ENCODE measurements around the gene SPATA31E1. TPM values are rescaled to one million over a fixed set of nuclear protein-coding genes. Genes with fewer than 3 reads are reported as not detected.

SPATA31E1 gene
- total and polyA plus RNA-seq, 12 donors = not detected

DNA sequence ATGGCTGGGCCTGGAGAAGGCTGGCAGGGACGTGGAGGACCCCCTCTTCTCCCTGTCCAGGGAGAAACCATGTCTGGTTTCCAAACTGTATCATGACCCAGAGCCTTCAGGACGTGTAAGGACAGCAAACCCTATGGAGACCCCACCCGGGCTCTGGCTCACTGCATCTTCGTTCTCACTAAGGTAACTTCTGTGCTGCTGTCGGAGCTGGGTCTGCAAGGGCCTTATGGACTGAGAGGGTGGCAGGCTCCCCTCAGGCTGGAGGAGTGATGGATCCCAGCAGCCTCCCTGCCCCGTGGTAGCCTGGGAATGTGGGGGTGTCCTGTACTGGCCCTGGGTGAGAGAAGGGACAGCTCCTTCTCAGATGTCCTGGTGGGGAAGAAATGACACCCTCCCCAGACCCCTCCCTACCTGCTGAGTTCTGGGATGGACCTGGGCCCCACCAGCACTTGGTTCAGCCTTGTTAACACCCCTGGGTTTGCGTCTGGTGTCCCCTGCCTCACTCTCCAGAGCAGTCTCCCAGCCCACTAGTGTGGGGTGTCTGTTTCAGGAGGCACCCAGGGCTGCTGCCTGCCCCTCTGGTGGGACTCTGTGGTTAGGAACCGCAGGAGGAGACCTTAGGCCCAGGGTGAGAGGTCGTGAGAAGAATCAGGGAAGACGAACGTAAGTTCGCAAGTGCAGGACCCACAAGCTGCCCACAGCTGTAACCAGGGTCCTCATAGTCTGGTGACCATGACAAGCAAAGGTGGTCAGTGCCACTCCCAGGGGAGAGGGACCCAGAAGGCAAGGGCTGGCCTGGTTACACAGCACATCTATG, 6.6 kb downstream of the SPATA31E1 start:
- Histone ChIP-seq H3K36me3 (no peaks in the 10 kb centered on the region), H3K4me3 (no peak overlapping the region), H3K4me1 (no peaks in the 10 kb centered on the region), H3K27me3 (peaks cover 0 to 17% (median 4%) of the 10 kb centered on the region in 7 donors), H3K27ac (no peak overlapping the region), H3K9me3 (peaks cover 0 to 7% (median 0%) of the 10 kb centered on the region in 11 donors)
- intact Hi-C loops (cut with DNase I) = no loop called here
- no peak for DNase-seq
- peak in 1 of 8 donors; percentile 17 for ATAC-seq
- TF ChIP-seq, protein P1, sequence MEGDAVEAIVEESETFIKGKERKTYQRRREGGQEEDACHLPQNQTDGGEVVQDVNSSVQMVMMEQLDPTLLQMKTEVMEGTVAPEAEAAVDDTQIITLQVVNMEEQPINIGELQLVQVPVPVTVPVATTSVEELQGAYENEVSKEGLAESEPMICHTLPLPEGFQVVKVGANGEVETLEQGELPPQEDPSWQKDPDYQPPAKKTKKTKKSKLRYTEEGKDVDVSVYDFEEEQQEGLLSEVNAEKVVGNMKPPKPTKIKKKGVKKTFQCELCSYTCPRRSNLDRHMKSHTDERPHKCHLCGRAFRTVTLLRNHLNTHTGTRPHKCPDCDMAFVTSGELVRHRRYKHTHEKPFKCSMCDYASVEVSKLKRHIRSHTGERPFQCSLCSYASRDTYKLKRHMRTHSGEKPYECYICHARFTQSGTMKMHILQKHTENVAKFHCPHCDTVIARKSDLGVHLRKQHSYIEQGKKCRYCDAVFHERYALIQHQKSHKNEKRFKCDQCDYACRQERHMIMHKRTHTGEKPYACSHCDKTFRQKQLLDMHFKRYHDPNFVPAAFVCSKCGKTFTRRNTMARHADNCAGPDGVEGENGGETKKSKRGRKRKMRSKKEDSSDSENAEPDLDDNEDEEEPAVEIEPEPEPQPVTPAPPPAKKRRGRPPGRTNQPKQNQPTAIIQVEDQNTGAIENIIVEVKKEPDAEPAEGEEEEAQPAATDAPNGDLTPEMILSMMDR (IDR thresholded peaks at IDR 0.05) = no peak
- WGBS, 2 donors = 87 to 90% methylated on average over 12 of the region's 12 CpGs

DNA sequence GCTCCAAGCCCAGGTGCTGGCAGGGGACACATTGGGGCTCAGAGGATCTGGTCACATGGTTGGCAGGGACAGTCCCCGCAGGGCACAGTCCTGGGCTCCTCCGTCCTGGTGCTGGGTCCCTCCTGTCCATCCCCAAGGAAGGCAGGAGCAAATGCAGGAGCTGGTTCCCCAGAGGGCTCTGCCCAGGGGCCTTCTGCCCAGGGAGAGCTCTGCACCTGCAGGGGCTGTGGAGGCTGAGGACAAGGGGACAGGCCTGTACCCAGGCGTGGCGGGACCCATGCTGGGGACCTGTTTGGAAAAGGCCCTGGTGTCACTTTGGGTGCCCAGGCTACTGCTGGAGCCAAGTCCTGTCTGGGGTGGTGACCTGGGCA, 7.2 kb downstream of the SPATA31E1 start:
- no peak for ATAC-seq
- peaks cover 0 to 10% (median 0%) of the 10 kb centered on the region in 11 donors for H3K9me3 ChIP-seq
- peaks cover 0 to 13% (median 3%) of the 10 kb centered on the region in 7 donors for H3K27me3 ChIP-seq
- DNase-seq = no peak
- H3K4me3 ChIP-seq = no peak overlapping the region
- whole genome bisulfite sequencing, 2 donors = 94 to 96% methylated on average over 4 of the region's 4 CpGs
- no peaks in the 10 kb centered on the region for H3K36me3 ChIP-seq
- intact Hi-C loops (cut with DNase I) = no loop called here
- TF ChIP-seq, protein P1 (IDR thresholded peaks at IDR 0.05) = no peak
- no peaks in the 10 kb centered on the region for H3K4me1 ChIP-seq
- no peak overlapping the region for H3K27ac ChIP-seq

DNA sequence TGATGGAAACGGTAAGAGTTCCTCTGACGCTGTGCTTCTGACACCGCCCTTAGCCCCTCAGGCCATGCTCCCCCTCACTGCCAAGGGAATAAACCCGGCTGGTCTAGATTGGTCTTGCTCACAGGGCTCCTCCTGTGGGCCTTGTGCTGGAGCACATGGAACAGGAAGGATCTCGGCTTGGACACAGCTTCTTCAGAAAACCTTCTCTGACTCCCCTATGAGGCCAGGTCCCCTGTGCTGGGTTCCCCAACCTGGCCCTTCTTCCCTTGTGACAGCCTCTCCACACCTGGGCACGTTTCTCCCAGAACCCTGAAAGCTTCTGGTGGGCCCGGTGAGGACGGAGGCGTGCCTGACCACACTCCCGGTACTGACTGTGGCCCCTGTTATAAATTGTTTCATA, 8.2 kb downstream of the SPATA31E1 start:
- WGBS, 2 donors = 80 to 83% methylated on average over 10 of the region's 10 CpGs
- Histone ChIP-seq H3K4me1 (no peaks in the 10 kb centered on the region), H3K27ac (no peak overlapping the region), H3K27me3 (peaks cover 0 to 10% (median 3%) of the 10 kb centered on the region in 7 donors), H3K9me3 (peaks cover 0 to 10% (median 0%) of the 10 kb centered on the region in 11 donors), H3K4me3 (no peak overlapping the region), H3K36me3 (no peaks in the 10 kb centered on the region)
- DNase-seq = no peak
- TF ChIP-seq, protein P1 (IDR thresholded peaks at IDR 0.05) = no peak
- no peak for ATAC-seq
- intact Hi-C loops (cut with DNase I) = no loop called here

DNA sequence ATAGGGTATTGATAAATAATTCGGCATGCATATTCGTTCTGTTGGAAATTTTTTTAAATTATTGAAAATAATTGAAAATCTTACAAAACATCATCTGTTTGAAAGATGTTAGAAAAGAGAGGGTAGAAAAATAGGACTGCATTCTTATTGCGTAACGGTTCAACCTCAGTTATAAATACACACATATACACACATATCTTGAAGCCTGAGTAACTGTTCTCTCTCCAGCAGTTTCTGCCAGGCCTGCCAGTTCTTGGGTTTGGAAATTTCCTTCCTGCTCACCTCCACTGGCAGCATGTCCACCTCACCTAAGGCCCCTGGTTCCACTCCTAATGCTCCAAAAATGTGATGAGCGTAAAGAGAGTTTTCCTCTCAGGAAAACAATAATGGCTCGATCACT, 9.1 kb downstream of the SPATA31E1 start:
- Histone ChIP-seq H3K4me1 (no peaks in the 10 kb centered on the region), H3K9me3 (peaks cover 0 to 10% (median 0%) of the 10 kb centered on the region in 11 donors), H3K4me3 (no peak overlapping the region), H3K27ac (no peak overlapping the region), H3K27me3 (peaks cover 0 to 5% (median 0%) of the 10 kb centered on the region in 7 donors), H3K36me3 (no peaks in the 10 kb centered on the region)
- 92 to 94% methylated on average over 6 of the region's 6 CpGs for WGBS, 2 donors
- no peak for DNase-seq
- TF ChIP-seq, protein P1 (IDR thresholded peaks at IDR 0.05) = no peak
- intact Hi-C loops (cut with DNase I) = no loop called here
- no peak for ATAC-seq
